Neural cell (in vitro differentiated cells): ENCODE measurements around the gene SUMO4.

Experiments used
- EZH2 ChIP-seq: fragments of 200-600, 300-800 bp; shearing (Covaris generic), sonication (generic); IDR thresholded peaks from 2 replicates; pipeline ENCODE4 v1.6.1; 2014; ENCODE audit warnings: antibody characterized with exemption, low read length, borderline replicate concordance, mild to moderate bottlenecking; ENCODE audit not compliant: insufficient read depth, poor library complexity, severe bottlenecking
- POLR2AphosphoS5 ChIP-seq: IDR thresholded peaks from 2 replicates; pipeline ENCODE4 v1.6.1; 2012
- RAD21 ChIP-seq: fragments of 450-650 bp; conservative IDR thresholded peaks from 2 replicates; pipeline ENCODE4 v1.6.1; 2014; ENCODE audit warnings: antibody characterized with exemption, mild to moderate bottlenecking, moderate library complexity
- TAF1 ChIP-seq: IDR thresholded peaks from 2 replicates; pipeline ENCODE4 v1.6.1; 2012; ENCODE audit warnings: low read depth
- TF ChIP-seq, protein P1 (sequence below): fragments of 450-650 bp; IDR thresholded peaks from 2 replicates; pipeline ENCODE4 v1.5.1; 2014; ENCODE audit warnings: antibody characterized with exemption, mild to moderate bottlenecking, moderate library complexity; ENCODE audit not compliant: poor library complexity, severe bottlenecking
- TF ChIP-seq, protein P2 (sequence below): IDR thresholded peaks from 2 replicates; pipeline ENCODE4 v1.6.1; 2012; ENCODE audit warnings: borderline replicate concordance

GRCh38 chr6:149356081-149356750 lies 43.8 kb upstream of the SUMO4 start:
- TF ChIP-seq, protein P1, sequence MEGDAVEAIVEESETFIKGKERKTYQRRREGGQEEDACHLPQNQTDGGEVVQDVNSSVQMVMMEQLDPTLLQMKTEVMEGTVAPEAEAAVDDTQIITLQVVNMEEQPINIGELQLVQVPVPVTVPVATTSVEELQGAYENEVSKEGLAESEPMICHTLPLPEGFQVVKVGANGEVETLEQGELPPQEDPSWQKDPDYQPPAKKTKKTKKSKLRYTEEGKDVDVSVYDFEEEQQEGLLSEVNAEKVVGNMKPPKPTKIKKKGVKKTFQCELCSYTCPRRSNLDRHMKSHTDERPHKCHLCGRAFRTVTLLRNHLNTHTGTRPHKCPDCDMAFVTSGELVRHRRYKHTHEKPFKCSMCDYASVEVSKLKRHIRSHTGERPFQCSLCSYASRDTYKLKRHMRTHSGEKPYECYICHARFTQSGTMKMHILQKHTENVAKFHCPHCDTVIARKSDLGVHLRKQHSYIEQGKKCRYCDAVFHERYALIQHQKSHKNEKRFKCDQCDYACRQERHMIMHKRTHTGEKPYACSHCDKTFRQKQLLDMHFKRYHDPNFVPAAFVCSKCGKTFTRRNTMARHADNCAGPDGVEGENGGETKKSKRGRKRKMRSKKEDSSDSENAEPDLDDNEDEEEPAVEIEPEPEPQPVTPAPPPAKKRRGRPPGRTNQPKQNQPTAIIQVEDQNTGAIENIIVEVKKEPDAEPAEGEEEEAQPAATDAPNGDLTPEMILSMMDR: no peak
- TF ChIP-seq POLR2AphosphoS5 (no peak), EZH2 (no peak), TAF1 (no peak), RAD21 (no peak)
- TF ChIP-seq, protein P2, sequence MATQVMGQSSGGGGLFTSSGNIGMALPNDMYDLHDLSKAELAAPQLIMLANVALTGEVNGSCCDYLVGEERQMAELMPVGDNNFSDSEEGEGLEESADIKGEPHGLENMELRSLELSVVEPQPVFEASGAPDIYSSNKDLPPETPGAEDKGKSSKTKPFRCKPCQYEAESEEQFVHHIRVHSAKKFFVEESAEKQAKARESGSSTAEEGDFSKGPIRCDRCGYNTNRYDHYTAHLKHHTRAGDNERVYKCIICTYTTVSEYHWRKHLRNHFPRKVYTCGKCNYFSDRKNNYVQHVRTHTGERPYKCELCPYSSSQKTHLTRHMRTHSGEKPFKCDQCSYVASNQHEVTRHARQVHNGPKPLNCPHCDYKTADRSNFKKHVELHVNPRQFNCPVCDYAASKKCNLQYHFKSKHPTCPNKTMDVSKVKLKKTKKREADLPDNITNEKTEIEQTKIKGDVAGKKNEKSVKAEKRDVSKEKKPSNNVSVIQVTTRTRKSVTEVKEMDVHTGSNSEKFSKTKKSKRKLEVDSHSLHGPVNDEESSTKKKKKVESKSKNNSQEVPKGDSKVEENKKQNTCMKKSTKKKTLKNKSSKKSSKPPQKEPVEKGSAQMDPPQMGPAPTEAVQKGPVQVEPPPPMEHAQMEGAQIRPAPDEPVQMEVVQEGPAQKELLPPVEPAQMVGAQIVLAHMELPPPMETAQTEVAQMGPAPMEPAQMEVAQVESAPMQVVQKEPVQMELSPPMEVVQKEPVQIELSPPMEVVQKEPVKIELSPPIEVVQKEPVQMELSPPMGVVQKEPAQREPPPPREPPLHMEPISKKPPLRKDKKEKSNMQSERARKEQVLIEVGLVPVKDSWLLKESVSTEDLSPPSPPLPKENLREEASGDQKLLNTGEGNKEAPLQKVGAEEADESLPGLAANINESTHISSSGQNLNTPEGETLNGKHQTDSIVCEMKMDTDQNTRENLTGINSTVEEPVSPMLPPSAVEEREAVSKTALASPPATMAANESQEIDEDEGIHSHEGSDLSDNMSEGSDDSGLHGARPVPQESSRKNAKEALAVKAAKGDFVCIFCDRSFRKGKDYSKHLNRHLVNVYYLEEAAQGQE: no peak
